LNCAP (cell line): ENCODE measurements around the gene TOMM7.

ENCODE experiments used
- TF ChIP-seq, protein P1 (sequence below): fragments of 450-650 bp; IDR thresholded peaks from 2 replicates; pipeline ENCODE4 v1.5.1; 2017; ENCODE audit warnings: mild to moderate bottlenecking

The TOMM7 gene

GRCh38 chr7:22858640-22859561 is 36.3 kb upstream of the TOMM7 start:
- TF ChIP-seq, protein P1, sequence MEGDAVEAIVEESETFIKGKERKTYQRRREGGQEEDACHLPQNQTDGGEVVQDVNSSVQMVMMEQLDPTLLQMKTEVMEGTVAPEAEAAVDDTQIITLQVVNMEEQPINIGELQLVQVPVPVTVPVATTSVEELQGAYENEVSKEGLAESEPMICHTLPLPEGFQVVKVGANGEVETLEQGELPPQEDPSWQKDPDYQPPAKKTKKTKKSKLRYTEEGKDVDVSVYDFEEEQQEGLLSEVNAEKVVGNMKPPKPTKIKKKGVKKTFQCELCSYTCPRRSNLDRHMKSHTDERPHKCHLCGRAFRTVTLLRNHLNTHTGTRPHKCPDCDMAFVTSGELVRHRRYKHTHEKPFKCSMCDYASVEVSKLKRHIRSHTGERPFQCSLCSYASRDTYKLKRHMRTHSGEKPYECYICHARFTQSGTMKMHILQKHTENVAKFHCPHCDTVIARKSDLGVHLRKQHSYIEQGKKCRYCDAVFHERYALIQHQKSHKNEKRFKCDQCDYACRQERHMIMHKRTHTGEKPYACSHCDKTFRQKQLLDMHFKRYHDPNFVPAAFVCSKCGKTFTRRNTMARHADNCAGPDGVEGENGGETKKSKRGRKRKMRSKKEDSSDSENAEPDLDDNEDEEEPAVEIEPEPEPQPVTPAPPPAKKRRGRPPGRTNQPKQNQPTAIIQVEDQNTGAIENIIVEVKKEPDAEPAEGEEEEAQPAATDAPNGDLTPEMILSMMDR, result no peak

GRCh38 chr7:22858274-22858639 is 35.6 kb upstream of the TOMM7 start:
- TF ChIP-seq, protein P1, result no peak

GRCh38 chr7:22856416-22856815 is 33.8 kb upstream of the TOMM7 start:
- TF ChIP-seq, protein P1, result no peak

DNA sequence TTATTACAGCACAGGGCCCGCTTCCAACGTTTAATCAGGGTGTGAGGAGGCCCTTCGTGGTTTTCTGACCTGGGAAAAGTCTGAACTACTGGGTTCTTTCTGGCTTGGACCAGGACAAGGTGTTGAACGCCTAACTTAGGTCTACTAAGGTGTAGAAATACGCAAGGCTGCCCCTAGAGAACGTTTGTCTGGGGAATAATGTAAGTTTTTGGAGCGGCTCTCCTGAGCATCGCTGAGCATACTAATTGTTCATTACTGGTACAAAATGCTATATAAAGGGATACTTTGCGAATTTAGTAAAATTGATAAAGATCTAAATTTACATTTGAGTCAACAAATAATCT is 32.4 kb upstream of the TOMM7 start:
- TF ChIP-seq, protein P1, result no peak

- TF ChIP-seq, protein P1, result no peak; the same call in 1 of the 2 replicates
These were observed 31.8 kb upstream of the TOMM7 start for GRCh38 chr7:22854158-22855048.

- TF ChIP-seq, protein P1, result peak; percentile 74
These were observed 31.1 kb upstream of the TOMM7 start for GRCh38 chr7:22853674-22854157.

GRCh38 chr7:22853138-22853537 is 30.5 kb upstream of the TOMM7 start:
- TF ChIP-seq, protein P1, result no peak
